IPS-NIHi7 (cell line): ENCODE results near the gene ZMYND11.
"Not testable (repeated sequence)": the region's sequence is repeated elsewhere in the genome, so short reads cannot be mapped to it uniquely, and the experiment has no call there.

Experiments used
- DNase-seq: peaks from one replicate; pipeline ENCODE4 v3.0.0; 2012; ENCODE audit warnings: mixed read lengths; ENCODE audit errors: extremely low spot score

The ZMYND11 gene

GRCh38 chr10:282294-283139 is 147.3 kb downstream of the ZMYND11 start:
- no peak for DNase-seq

GRCh38 chr10:283140-283479 is 147.9 kb downstream of the ZMYND11 start:
- DNase-seq = no peak

- DNase-seq = no peak
Measured at GRCh38 chr10:283916-284356, 148.7 kb downstream of the ZMYND11 start.

DNA sequence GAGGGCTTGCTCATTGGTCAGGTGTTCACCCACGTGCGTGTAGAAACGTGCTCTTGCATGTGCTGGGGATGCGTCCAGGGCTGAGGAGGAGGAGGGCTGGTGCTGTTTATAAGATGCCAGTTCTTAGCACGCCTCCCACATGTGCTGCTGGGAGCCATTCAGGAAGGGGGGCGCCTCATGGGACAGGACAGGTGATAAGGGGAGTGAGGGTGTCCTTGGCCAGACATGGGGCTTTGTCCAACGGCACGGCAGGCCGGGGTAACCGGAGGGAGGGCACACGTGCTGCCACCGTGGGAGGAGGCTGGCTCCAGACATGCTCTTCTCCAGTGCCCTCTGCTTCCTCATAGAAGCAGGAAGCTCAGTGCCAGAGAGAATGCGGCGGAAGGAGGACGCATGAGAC is 150.0 kb downstream of the ZMYND11 start:
- DNase-seq = no peak

GRCh38 chr10:287026-287709 is 151.9 kb downstream of the ZMYND11 start:
- DNase-seq = no peak

GRCh38 chr10:287814-288213 is 152.6 kb downstream of the ZMYND11 start:
- peak; percentile 72 for DNase-seq

DNA sequence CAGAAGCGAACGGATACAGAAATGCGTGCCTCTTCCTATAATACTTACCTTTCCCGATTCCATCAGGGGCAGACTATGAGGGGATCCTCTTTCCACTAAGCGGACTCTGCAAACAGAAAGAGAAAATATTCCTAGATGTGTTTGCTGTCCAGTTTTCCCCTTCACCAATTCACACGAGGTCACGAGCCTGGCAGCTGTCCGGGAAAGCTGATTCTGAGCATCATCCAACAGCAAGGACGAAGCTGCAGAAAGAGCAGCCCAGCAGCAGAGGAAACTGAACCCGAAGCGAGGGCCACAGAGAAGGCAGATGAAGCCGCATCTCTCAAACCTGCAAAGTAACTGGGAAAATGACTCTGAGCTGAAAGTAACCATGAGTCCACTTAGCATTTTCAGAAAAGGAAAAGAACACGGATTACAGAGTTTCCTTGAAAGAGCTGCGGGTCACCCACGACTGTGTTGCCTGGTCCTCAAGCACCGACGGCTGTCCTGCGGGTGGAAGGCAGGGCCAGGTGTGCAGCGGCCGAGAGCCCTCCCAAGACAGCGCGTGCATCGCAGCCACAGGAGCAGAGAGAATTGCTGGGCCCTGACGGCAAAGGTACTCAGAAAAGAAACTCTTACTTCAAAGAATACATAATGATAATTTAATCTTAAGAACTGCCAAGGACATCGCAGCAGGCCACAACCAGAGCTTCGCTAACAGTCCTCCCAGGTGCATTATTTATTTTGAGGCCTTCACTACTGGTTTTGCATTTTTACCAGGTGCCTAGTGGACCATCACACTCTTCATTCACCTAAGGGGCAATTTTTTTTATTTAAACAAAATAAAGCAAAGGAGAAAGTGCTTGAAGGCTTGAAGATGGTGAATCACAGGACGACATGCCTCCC is 153.3 kb downstream of the ZMYND11 start:
- no peak for DNase-seq

DNA sequence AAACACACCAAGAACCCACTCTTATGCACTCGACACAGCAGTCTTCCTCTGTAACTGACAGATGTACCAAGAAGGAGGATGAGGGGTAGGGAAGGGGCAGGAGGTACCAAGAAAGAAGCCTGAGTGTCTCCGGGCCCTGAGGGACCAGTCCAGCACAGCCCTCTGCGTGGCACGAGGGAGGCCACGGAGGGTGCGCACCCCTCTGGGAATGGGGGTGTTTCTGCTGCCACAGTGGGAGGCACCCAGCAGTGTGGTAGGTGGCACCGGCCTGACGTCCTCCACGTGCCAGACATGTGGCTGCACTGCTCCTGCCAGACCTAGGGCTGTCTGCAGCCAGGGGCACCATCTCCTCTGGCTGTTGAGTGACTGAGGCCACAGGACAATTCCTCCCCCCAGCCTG is 154.3 kb downstream of the ZMYND11 start:
- DNase-seq = no peak

- no peak for DNase-seq
Measured at GRCh38 chr10:290026-290725, 154.9 kb downstream of the ZMYND11 start.

GRCh38 chr10:293636-294035 is 158.4 kb downstream of the ZMYND11 start:
- DNase-seq = no peak

DNA sequence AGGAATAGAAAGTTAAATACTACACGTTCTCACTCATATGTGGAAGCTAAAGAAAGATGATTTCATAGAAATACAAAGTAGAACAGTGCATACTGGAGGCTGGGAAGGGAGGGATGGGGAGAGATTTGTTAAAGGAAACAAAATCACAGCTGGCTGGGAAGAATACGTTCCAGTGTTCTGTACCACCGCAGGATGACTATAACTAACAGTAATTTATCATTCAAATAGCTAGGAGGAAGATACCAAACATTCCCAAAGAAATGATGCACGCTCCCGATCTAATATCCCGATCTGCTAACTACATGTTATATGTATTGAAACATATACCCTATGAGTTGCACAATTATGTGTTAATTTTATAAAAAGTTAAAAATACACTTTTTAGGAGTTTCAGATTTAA is 162.3 kb downstream of the ZMYND11 start:
- DNase-seq = no peak

DNA sequence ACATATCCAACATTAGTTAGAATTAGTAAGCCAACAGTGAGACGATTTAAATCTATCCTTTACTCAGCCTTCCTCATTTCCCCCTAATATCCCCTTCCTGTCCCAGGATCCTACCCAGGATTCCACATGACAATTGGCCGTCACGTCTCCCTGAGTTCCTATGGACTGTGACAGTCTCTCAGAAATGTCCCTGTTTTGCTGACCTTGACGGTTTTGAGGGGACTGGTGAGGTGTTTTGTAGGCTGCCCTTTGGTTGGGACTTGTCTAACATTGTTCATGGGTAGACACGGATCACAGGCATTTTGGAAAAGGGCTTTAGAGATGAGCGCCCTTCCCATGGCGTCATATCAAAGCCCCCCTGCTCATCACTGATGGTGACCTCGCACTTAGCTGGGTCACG is 162.8 kb downstream of the ZMYND11 start:
- no peak for DNase-seq

DNA sequence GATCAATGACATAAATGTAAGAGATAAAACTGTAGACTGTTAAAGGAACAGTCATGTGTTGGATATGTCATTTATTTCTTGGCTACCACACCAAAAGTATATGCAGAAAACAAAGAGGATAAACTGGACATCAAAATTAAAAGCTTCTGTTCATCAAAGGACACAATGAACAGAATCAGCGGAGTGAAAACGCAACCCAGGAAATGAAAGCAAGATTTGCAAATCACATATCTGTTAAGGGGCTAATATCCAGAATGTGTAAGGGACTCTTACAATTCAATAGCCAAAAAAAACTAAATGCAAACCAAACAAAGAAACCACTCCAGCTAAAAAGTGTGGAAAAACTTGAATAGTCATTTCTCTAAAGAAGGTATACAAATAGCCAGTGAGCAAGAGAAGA is 164.3 kb downstream of the ZMYND11 start:
- no peak for DNase-seq

DNA sequence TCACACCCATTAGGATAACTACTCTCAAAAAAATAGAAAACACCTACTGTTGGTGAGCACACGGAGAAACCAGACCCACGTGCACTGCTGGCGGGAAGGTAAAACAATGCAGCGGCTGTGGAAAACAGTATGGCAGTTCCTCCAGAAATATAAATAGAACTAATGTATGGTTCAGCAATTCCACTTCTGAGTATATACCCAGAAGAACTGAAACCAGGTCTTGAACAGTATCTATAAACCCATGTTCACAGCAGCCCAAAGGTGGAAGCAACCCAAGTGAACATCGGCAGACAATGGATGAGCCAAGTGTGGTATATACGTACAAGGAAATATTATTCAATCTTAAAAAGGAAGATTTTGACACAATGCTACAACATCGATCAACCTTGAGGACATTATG is 164.7 kb downstream of the ZMYND11 start:
- DNase-seq = no peak

GRCh38 chr10:300580-300979 is 165.3 kb downstream of the ZMYND11 start:
- DNase-seq = not testable (repeated sequence)

GRCh38 chr10:301536-301935 is 166.3 kb downstream of the ZMYND11 start:
- no peak for DNase-seq
